ENCODE measurements around the gene OARD1.
A peak's percentile ranks its signal among the peaks of the same experiment; 100 is the strongest.

The OARD1 gene

GRCh38 chr6:41075651-41076626 lies 3.8 kb upstream of the OARD1 start:
- no peak for DNase-seq (ENCODE audit: low read depth in 2 of 3, low spot score in 1 of 3)

- no peak for DNase-seq (ENCODE audit: low read depth in 2 of 3, low spot score in 1 of 3)
Measured at GRCh38 chr6:41074692-41075436, 2.7 kb upstream of the OARD1 start.

- no peak for DNase-seq (ENCODE audit: low read depth in 2 of 3, low spot score in 1 of 3)
Measured at GRCh38 chr6:41073968-41074691, 2.0 kb upstream of the OARD1 start.

- DNase-seq (ENCODE audit: low read depth in 2 of 3, low spot score in 1 of 3), result peak; percentile 63 to 79 (median 78)
Measured at GRCh38 chr6:41073203-41073967, 1.2 kb upstream of the OARD1 start.

GRCh38 chr6:41072836-41073202 lies 663 bp upstream of the OARD1 start, which contains the start of gene NFYA:
NFYA (plus strand) TSS chr6:41072974; CDS start chr6:41079090, 6,116 bp downstream.
- peak in 1 of 3 donors; percentile 99 for DNase-seq (ENCODE audit: low read depth in 2 of 3, low spot score in 1 of 3)

GRCh38 chr6:41071501-41071922 lies 644 bp downstream of the OARD1 start:
- DNase-seq (ENCODE audit: low read depth in 2 of 3, low spot score in 1 of 3), result no peak

GRCh38 chr6:41066867-41067304 lies 5.3 kb downstream of the OARD1 start:
- DNase-seq (ENCODE audit: low read depth in 2 of 3, low spot score in 1 of 3), result peak; percentile 7 to 52 (median 49)

- DNase-seq (ENCODE audit: low read depth in 2 of 3, low spot score in 1 of 3), result no peak
Measured at GRCh38 chr6:41065550-41066026, 6.6 kb downstream of the OARD1 start.

GRCh38 chr6:41064841-41065240 lies 7.3 kb downstream of the OARD1 start:
- no peak for DNase-seq (ENCODE audit: low read depth in 2 of 3, low spot score in 1 of 3)

GRCh38 chr6:41063884-41064285 lies 8.3 kb downstream of the OARD1 start:
- DNase-seq (ENCODE audit: low read depth in 2 of 3, low spot score in 1 of 3), result no peak

- DNase-seq (ENCODE audit: low read depth in 2 of 3, low spot score in 1 of 3), result no peak
Measured at GRCh38 chr6:41062056-41062455, 10.1 kb downstream of the OARD1 start.

- DNase-seq (ENCODE audit: low read depth in 2 of 3, low spot score in 1 of 3), result no peak
Measured at GRCh38 chr6:41061196-41061726, 10.9 kb downstream of the OARD1 start.

GRCh38 chr6:41059556-41059955 lies 12.6 kb downstream of the OARD1 start:
- no peak for DNase-seq (ENCODE audit: low read depth in 2 of 3, low spot score in 1 of 3)

GRCh38 chr6:41058783-41059181 lies 13.4 kb downstream of the OARD1 start:
- DNase-seq (ENCODE audit: low read depth in 2 of 3, low spot score in 1 of 3), result no peak

- no peak for DNase-seq (ENCODE audit: low read depth in 2 of 3, low spot score in 1 of 3)
Measured at GRCh38 chr6:41056768-41057490, 15.2 kb downstream of the OARD1 start.

GRCh38 chr6:41055149-41055548 lies 17.0 kb downstream of the OARD1 start:
- no peak for DNase-seq (ENCODE audit: low read depth in 2 of 3, low spot score in 1 of 3)

- no peak for DNase-seq (ENCODE audit: low read depth in 2 of 3, low spot score in 1 of 3)
Measured at GRCh38 chr6:41054511-41054910, 17.6 kb downstream of the OARD1 start.

- DNase-seq (ENCODE audit: low read depth in 2 of 3, low spot score in 1 of 3), result no peak
Measured at GRCh38 chr6:41053041-41053440, 19.1 kb downstream of the OARD1 start, which contains the start of gene APOBEC2. APOBEC2 (plus strand) TSS chr6:41053202; CDS start chr6:41053348, 146 bp downstream.

- DNase-seq (ENCODE audit: low read depth in 2 of 3, low spot score in 1 of 3), result no peak
Measured at GRCh38 chr6:41051873-41052272, 20.3 kb downstream of the OARD1 start.

Measured in stimulated activated CD4-positive, alpha-beta T cell treated with anti-CD3 and anti-CD28 coated beads, Interleukin-12 subunit alpha, Interleukin-12 subunit beta, amount 100 ng/mL, for 48 hours (primary cell).